K562 (cell line): ENCODE results near the gene B4GALT1. TPM values are rescaled to one million over a fixed set of nuclear protein-coding genes. Genes with fewer than 3 reads are reported as not detected.

Experiments
- ATAC-seq: fragments of 200-7000 bp; cut with Tn5 transposase; 3 replicates; pipeline ENCODE4 v1.9.1; 2020; ENCODE audit warnings: moderate library complexity
- BruUV-seq: library from RNA; stranded (reverse); fragments of 400-500 nt; replicated peaks from 2 replicates; lab custom pipeline; 2021; lab: Mats Ljungman, UMichigan
- CTCF ChIA-PET: fragments of 300-600 bp; formaldehyde crosslinking; extraction: SDS; loops from one replicate; lab custom pipeline; 2021; ENCODE audit warnings: low intra/inter-chr PET ratio; lab: Yijun Ruan, JAX
- POLR2A ChIA-PET: fragments of 300-600, 350-650 bp; sonication (Branson Sonifier 250); formaldehyde crosslinking; extraction: SDS; loops from one replicate; lab custom pipeline; 2021; ENCODE audit warnings: antibody characterized with exemption, inconsistent platforms; lab: Yijun Ruan, JAX
- DNase-seq, 4 experiments: peaks; one replicate each; pipeline versions ENCODE4 v3.0.0 to v3.0.0-alpha.2; 2011 to 2018; ENCODE audit warnings: low spot score in 3 of 4, mixed read lengths in 3 of 4; ENCODE audit errors: extremely low read depth in 1 of 4
- FAIRE-seq: peaks from 2 replicates; lab custom pipeline; 2011; peaks lifted over from hg19 to GRCh38; lab: Jason Lieb, UNC
- H2AFZ ChIP-seq: 2 replicates; pipeline ENCODE4 v1.6.0; 2011; ENCODE audit warnings: low read depth, low read length, control low read depth, inconsistent platforms
- H3K27ac ChIP-seq: fragments of 200-600 bp; 3 replicates; pipeline ENCODE4 v1.8.0; 2011; ENCODE audit warnings: low read depth, mild to moderate bottlenecking, control low read depth, inconsistent platforms, low read length, moderate library complexity, mixed read lengths; ENCODE audit errors: extremely low read depth
- H3K27me3 ChIP-seq, 2 experiments: fragments of 300-600 bp in 1 of 2; 2 replicates in 1 of 2; 3 replicates in 1 of 2; pipeline versions ENCODE4 v1.6.0 to v1.8.0; 2011; ENCODE audit warnings: inconsistent platforms in 2 of 2, low read length in 2 of 2, mild to moderate bottlenecking in 1 of 2, mixed read lengths in 1 of 2, moderate library complexity in 1 of 2; ENCODE audit not compliant: control insufficient read depth in 2 of 2, insufficient read depth in 2 of 2
- H3K36me3 ChIP-seq: fragments of 300-600 bp; 3 replicates; pipeline ENCODE4 v1.8.0; 2011; ENCODE audit warnings: mild to moderate bottlenecking, low read length, inconsistent platforms; ENCODE audit not compliant: control insufficient read depth, insufficient read depth
- H3K4me1 ChIP-seq, 2 experiments: fragments of 200-600 bp in 1 of 2; replicated peaks in 1 of 2; 2 replicates in 1 of 2; 3 replicates in 1 of 2; pipeline versions ENCODE4 v1.5.1 to v1.8.0; 2011; ENCODE audit warnings: inconsistent platforms in 2 of 2, low read length in 2 of 2, mild to moderate bottlenecking in 1 of 2, mixed read lengths in 1 of 2, moderate library complexity in 1 of 2; ENCODE audit not compliant: control insufficient read depth in 2 of 2, insufficient read depth in 2 of 2
- H3K4me2 ChIP-seq: 2 replicates; pipeline ENCODE4 v1.6.1; 2011; ENCODE audit warnings: low read length, control low read depth, inconsistent platforms, mixed read lengths; ENCODE audit not compliant: insufficient read depth
- H3K4me3 ChIP-seq: fragments of 200-600 bp; sonication (generic), shearing (Covaris generic); 2 replicates; pipeline ENCODE4 v1.5.1; 2016; ENCODE audit warnings: control low read depth, inconsistent platforms
- H3K79me2 ChIP-seq: fragments of 200-600 bp; 3 replicates; pipeline ENCODE4 v1.8.0; 2011; ENCODE audit warnings: low read length, inconsistent platforms; ENCODE audit not compliant: control insufficient read depth, insufficient read depth
- H3K9ac ChIP-seq, 2 experiments: 2 replicates each; pipeline versions ENCODE4 v1.6.0 to v1.6.1; 2011; ENCODE audit warnings: low read depth in 2 of 2, low read length in 2 of 2, control low read depth in 1 of 2, inconsistent platforms in 1 of 2, mild to moderate bottlenecking in 1 of 2, mixed read lengths in 1 of 2; ENCODE audit not compliant: insufficient read depth in 1 of 2
- H3K9me1 ChIP-seq: one replicate; pipeline ENCODE4 v1.6.0; 2011; ENCODE audit warnings: inconsistent platforms, mild to moderate bottlenecking, low read length, moderate library complexity; ENCODE audit not compliant: control insufficient read depth, insufficient read depth
- H3K9me3 ChIP-seq: replicated peaks from 2 replicates; pipeline ENCODE4 v1.5.1; 2011; ENCODE audit warnings: low read depth, low read length, inconsistent platforms; ENCODE audit not compliant: control insufficient read depth, insufficient read depth
- H4K20me1 ChIP-seq: replicated peaks from 2 replicates; pipeline ENCODE4 v1.6.1; 2011; ENCODE audit warnings: low read length, inconsistent platforms, mixed read lengths; ENCODE audit not compliant: control insufficient read depth, insufficient read depth
- BHLHE40 ChIP-seq: IDR thresholded peaks from 2 replicates; pipeline ENCODE4 v1.6.1; 2011; ENCODE audit warnings: low read length, improper control_type of control experiment
- C11orf30 ChIP-seq: fragments of 450-650 bp; IDR thresholded peaks from 2 replicates; pipeline ENCODE4 v1.6.1; 2016; ENCODE audit warnings: low read depth, mild to moderate bottlenecking
- MAFF ChIP-seq: IDR thresholded peaks from 2 replicates; pipeline ENCODE4 v1.6.1; 2012; ENCODE audit warnings: low read length, improper control_type of control experiment
- MAFG ChIP-seq: fragments of 450-650 bp; conservative IDR thresholded peaks from 2 replicates; pipeline ENCODE4 v1.6.1; 2016; ENCODE audit warnings: missing genetic modification characterization, missing compliant biosample characterization
- MAFK ChIP-seq: IDR thresholded peaks from 2 replicates; pipeline ENCODE4 v1.6.1; 2011; ENCODE audit warnings: low read length, improper control_type of control experiment
- ZNF146 ChIP-seq: IDR thresholded peaks from one replicate; pipeline ENCODE4 v1.6.1; 2018; ENCODE audit warnings: missing compliant biosample characterization; ENCODE audit not compliant: unreplicated experiment
- ZNF316 ChIP-seq: fragments of 450-650 bp; IDR thresholded peaks from 2 replicates; pipeline ENCODE4 v1.6.1; 2016
- ZNF318 ChIP-seq, 2 experiments: fragments of 450-650 bp; IDR thresholded peaks; 2 replicates each; pipeline ENCODE4 v1.6.1; 2016; ENCODE audit warnings: mild to moderate bottlenecking in 2 of 2, borderline replicate concordance in 1 of 2, low read depth in 1 of 2, moderate library complexity in 1 of 2
- ZNF668 ChIP-seq: fragments of 250-450 bp; sonication (Bioruptor Pico); IDR thresholded peaks from 2 replicates; pipeline ENCODE4 v1.8.0; 2022; ENCODE audit warnings: mild to moderate bottlenecking, inconsistent platforms
- WGBS: fragments of 100-300 bp; shearing (Covaris generic); methylation state at CpG from one replicate; pipeline ENCODE4 v1.1.6; 2016; ENCODE audit warnings: low coverage, mixed read lengths; ENCODE audit not compliant: insufficient coverage; ENCODE audit errors: missing lambda C conversion rate; 5-methylcytosine and 5-hydroxymethylcytosine counted together
- in situ Hi-C: fragments of 300-500 bp; cut with MboI; formaldehyde crosslinking; loops from 4 replicates; pipeline ENCODE4 v1.15.0; 2018; ENCODE audit warnings: inconsistent platforms, mixed read lengths
- intact Hi-C: fragments of 100-400 bp; cut with micrococcal nuclease; formaldehyde crosslinking; loops from 2 replicates; pipeline ENCODE4 v1.14.2; 2022
- polyA plus RNA-seq, 8 experiments: library from polyadenylated mRNA; depleted of rRNA in 4 of 8; stranded (reverse) in 5 of 8; unstranded in 3 of 8; fragments of >200 nt; fragmentation: Nextera tagmentation in 2 of 8; fragmentation: Illumina TruSeq in 1 of 8; extraction: Ambion mirVana in 2 of 8; extraction: Trizol in 1 of 8; gene quantifications; 2 replicates each; pipeline versions ENCODE4 v1.2.1 to v1.2.3, GENCODE V29; 2011 to 2014; ENCODE audit warnings: inconsistent platforms in 1 of 8, missing spikeins in 1 of 8
- total RNA-seq, 7 experiments: library from RNA; depleted of rRNA in 6 of 7; stranded (reverse); fragments of >200 nt in 6 of 7; fragmentation: Illumina TruSeq in 2 of 7; extraction: Trizol in 2 of 7; gene quantifications; 2 replicates each; pipeline versions ENCODE4 v1.2.1 to v1.2.3, GENCODE V29; 2011 to 2021; ENCODE audit warnings: low replicate concordance in 1 of 7

The B4GALT1 gene
- total and polyA plus RNA-seq, 9 of the 15 experiments (the other 6 are each of a cell fraction or from before 2014, with no cell fraction given): 4.1 to 26.8 (median 7.1) TPM

- no peak for FAIRE-seq
- POLR2A ChIA-PET: interaction anchor here (2.4 kb wide), 1 partner anchor 16 kb away, joined by 7 read pairs; no protein-coding TSS in a partner anchor
- H3K9ac ChIP-seq: no peak overlapping the region
- no peak overlapping the region for H3K4me3 ChIP-seq
- H3K9me1 ChIP-seq: no peaks in the 10 kb centered on the region
- H3K79me2 ChIP-seq: no peaks in the 10 kb centered on the region
- H2AFZ ChIP-seq: no peak overlapping the region
- intact Hi-C loops: no loop called here
- in situ Hi-C loops: no loop called here
- no peaks in the 10 kb centered on the region for H3K9me3 ChIP-seq
- no peaks in the 10 kb centered on the region; the same call in 1 of the 2 replicates for H4K20me1 ChIP-seq
- no peak overlapping the region for H3K4me2 ChIP-seq
- peak; percentile 93 for TF ChIP-seq ZNF316
- peak; percentile 90 for TF ChIP-seq MAFF
- TF ChIP-seq C11orf30: peak; percentile 88
- TF ChIP-seq MAFK: peak; percentile 91
- TF ChIP-seq MAFG (tag): peak; percentile 74
- no peak for TF ChIP-seq ZNF146 (CRISPR knock-in tag)
- CTCF ChIA-PET: no interaction called here
- H3K36me3 ChIP-seq: peaks cover 15% of the 10 kb centered on the region; the same call in 2 of the 3 replicates
- ATAC-seq: no peak
- WGBS: 63% methylated on average over 1 of the region's 1 CpG
- DNase-seq: no peak
- no peak overlapping the region for H3K27ac ChIP-seq
- H3K4me1 ChIP-seq: peaks cover 0 to 1% of the 10 kb centered on the region in 2 experiments; a peak in 2 of 5 replicates
- BruUV-seq: no TSS peak
- no peaks in the 10 kb centered on the region for H3K27me3 ChIP-seq
Measured at GRCh38 chr9:33120620-33121019, 46.5 kb downstream of the B4GALT1 start.

GRCh38 chr9:33117796-33118195 lies 49.3 kb downstream of the B4GALT1 start:
- no peaks in the 10 kb centered on the region for H3K9me3 ChIP-seq
- in situ Hi-C loops: no loop called here
- ATAC-seq: no peak
- TF ChIP-seq ZNF318 (IDR thresholded peaks at IDR 0.05; ENCODE audit: borderline replicate concordance in 1 of 2, low read depth in 1 of 2) (no peak), ZNF668 (CRISPR knock-in tag) (no peak), BHLHE40 (no peak)

More at GRCh38 chr9:33117796-33118195, 49.3 kb downstream of the B4GALT1 start:
- Histone ChIP-seq H3K4me3 (no peak overlapping the region), H3K4me2 (no peak overlapping the region), H3K4me1 (no peaks in the 10 kb centered on the region), H3K9me1 (no peaks in the 10 kb centered on the region), H3K27ac (no peak overlapping the region), H3K27me3 (no peaks in the 10 kb centered on the region), H3K79me2 (no peaks in the 10 kb centered on the region), H3K36me3 (peaks cover 33% of the 10 kb centered on the region; the same call in 2 of the 3 replicates), H3K9ac (no peak overlapping the region), H2AFZ (no peak overlapping the region), H4K20me1 (no peaks in the 10 kb centered on the region)
- ChIA-PET POLR2A (no interaction called here), CTCF (interaction anchor here (0.7 kb wide), 1 partner anchor 106 kb away, joined by 3 read pairs; no protein-coding TSS in a partner anchor)
- no TSS peak for BruUV-seq
- FAIRE-seq (no peak), DNase-seq (no peak)
- WGBS: no CpG with 5 or more reads among the region's 4 CpGs
- intact Hi-C loops: no loop called here
